ENCODE results near the gene MINDY4.

MINDY4 gene

DNA sequence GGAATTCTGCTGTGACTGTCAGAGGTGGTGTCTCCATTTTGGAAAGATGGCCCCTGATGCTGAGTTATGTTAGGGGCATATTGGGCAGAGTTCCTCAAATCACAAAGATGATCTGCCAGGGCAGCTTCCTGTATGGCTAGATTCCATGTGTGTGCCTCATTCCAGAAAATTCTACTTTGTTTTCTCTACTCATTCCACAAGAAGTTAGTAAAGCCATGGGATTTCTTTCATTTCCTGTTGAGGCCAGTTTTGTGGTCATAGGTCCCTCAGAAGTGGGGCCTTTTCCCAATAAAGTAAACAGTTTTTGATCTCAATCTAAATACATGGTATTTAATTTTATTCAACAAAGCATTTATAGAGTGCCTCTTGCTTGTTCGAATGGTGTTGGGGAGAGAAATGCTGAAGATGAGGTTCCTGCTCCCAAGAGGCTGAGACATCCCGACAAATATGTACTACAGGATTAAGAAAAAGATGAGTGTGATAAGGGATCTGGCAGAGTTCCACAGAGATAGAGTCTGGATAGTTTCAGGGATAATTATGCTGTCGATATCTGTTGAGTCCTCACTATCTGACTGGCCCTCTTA, 33.0 kb downstream of the MINDY4 start:
- TF ChIP-seq RAD21 (IDR thresholded peaks at IDR 0.05; ENCODE audit: low read depth), result no peak
- TF ChIP-seq CREB1 (IDR thresholded peaks at IDR 0.05; ENCODE audit: low read depth), result no peak
- no peak for TF ChIP-seq CEBPB (IDR thresholded peaks at IDR 0.05)
- no peak for TF ChIP-seq EP300 (IDR thresholded peaks at IDR 0.05; ENCODE audit: borderline replicate concordance)

DNA sequence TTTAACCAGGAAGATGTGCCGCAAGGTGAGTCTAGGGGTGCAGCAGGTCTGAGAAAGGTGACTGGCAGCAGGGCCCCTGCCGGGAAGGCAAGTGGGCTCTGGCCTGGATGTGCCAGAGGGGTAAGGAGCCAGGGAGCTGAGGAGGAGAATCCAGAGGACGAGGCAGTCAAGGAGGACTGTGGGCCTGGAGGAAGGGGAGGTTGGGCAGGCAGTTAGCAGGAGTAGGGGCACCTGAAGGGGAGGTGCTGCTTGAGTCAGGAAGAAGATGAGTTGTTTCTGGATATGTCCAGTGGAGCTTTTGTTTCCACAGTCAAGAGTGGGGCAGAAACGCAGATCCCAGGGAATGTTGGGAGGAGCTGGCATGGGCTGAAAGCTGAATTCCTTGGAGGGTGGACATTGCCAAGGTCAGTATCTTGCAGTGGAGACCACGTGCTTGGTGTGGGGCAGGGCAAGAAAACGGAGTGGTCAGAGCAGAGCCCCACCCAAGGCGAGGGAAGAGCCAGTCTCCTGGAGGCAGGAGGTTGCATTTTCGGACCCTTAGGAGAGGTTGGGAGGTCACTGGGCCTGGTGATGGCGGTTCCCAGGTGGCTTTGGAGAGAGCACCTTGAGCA, 34.0 kb downstream of the MINDY4 start:
- TF ChIP-seq EP300 (IDR thresholded peaks at IDR 0.05; ENCODE audit: borderline replicate concordance) (no peak), RAD21 (IDR thresholded peaks at IDR 0.05; ENCODE audit: low read depth) (no peak), NFIC (IDR thresholded peaks at IDR 0.05) (no peak), EGR1 (IDR thresholded peaks at IDR 0.05) (no peak), ZBTB7A (IDR thresholded peaks at IDR 0.05; ENCODE audit: low read depth) (no peak), TCF12 (IDR thresholded peaks at IDR 0.05; ENCODE audit: low read depth) (no peak), CEBPB (IDR thresholded peaks at IDR 0.05) (no peak), TAF1 (IDR thresholded peaks at IDR 0.05; ENCODE audit: low read depth) (no peak)
- TF ChIP-seq, protein P1, sequence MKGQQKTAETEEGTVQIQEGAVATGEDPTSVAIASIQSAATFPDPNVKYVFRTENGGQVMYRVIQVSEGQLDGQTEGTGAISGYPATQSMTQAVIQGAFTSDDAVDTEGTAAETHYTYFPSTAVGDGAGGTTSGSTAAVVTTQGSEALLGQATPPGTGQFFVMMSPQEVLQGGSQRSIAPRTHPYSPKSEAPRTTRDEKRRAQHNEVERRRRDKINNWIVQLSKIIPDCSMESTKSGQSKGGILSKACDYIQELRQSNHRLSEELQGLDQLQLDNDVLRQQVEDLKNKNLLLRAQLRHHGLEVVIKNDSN (IDR thresholded peaks at IDR 0.05), result no peak

DNA sequence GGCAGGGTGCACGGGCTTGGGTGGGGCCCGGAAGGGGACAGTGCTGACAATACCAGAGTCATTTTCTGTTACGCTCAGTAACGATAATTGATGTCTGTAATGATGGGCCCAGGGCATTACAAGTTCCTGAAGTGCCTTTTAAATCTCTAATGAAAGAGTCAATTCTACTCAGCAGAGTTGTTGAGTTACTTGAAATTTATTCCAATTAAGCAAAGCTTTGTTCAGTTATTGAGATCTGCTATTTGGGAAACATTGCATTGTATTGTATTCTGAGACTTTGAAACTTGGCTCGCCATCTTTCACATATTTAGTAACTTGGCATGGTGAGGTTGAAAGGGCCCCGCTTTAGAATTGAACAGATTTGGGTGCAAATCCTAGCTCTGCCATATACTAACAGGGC, 34.7 kb downstream of the MINDY4 start:
- TF ChIP-seq CEBPB (IDR thresholded peaks at IDR 0.05) (no peak), YY1 (IDR thresholded peaks at IDR 0.05; ENCODE audit: low read depth) (no peak), TAF1 (IDR thresholded peaks at IDR 0.05; ENCODE audit: low read depth) (no peak), EP300 (IDR thresholded peaks at IDR 0.05; ENCODE audit: borderline replicate concordance) (no peak), TCF12 (IDR thresholded peaks at IDR 0.05; ENCODE audit: low read depth) (no peak), NFIC (IDR thresholded peaks at IDR 0.05) (no peak), TEAD4 (IDR thresholded peaks at IDR 0.05) (no peak), ZBTB7A (IDR thresholded peaks at IDR 0.05; ENCODE audit: low read depth) (no peak), FOXM1 (IDR thresholded peaks at IDR 0.05; ENCODE audit: borderline replicate concordance, low read depth) (no peak), CREB1 (IDR thresholded peaks at IDR 0.05; ENCODE audit: low read depth) (no peak), REST (IDR thresholded peaks at IDR 0.05; ENCODE audit: low read depth) (no peak), MAX (IDR thresholded peaks at IDR 0.05) (no peak), EGR1 (IDR thresholded peaks at IDR 0.05) (no peak), RAD21 (IDR thresholded peaks at IDR 0.05; ENCODE audit: low read depth) (no peak)
- TF ChIP-seq, protein P1 (IDR thresholded peaks at IDR 0.05), result no peak

- no peak for TF ChIP-seq MAX (IDR thresholded peaks at IDR 0.05)
- TF ChIP-seq CREB1 (IDR thresholded peaks at IDR 0.05; ENCODE audit: low read depth), result no peak
- TF ChIP-seq ZBTB7A (IDR thresholded peaks at IDR 0.05; ENCODE audit: low read depth), result no peak
- TF ChIP-seq TEAD4 (IDR thresholded peaks at IDR 0.05), result no peak
- no peak for TF ChIP-seq FOXM1 (IDR thresholded peaks at IDR 0.05; ENCODE audit: borderline replicate concordance, low read depth)
- no peak for TF ChIP-seq YY1 (IDR thresholded peaks at IDR 0.05; ENCODE audit: low read depth)
Measured at GRCh38 chr7:30810986-30811385, 39.8 kb downstream of the MINDY4 start.

DNA sequence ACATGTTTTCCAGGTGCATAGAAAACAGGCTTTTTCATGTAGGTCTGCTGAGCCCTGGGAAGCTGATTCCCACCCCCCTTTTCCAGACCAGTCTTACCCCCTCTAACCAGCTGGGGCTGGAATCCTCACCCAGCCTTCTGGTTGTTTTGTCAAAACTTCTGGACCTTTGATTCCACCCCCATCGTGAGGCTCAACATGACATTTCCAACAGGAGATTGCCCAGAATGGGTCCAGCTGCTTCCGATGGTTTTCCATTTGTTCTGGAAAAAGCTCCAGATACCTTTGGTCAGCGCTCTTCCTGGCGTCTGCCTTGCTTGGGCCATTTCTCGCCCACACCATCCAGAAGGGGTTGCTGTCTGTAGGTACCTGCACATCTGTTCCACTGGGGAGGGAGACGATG, 41.5 kb downstream of the MINDY4 start:
- TF ChIP-seq RAD21 (IDR thresholded peaks at IDR 0.05; ENCODE audit: low read depth) (no peak), ZBTB7A (IDR thresholded peaks at IDR 0.05; ENCODE audit: low read depth) (no peak), CEBPB (IDR thresholded peaks at IDR 0.05) (no peak), TEAD4 (IDR thresholded peaks at IDR 0.05) (no peak)

DNA sequence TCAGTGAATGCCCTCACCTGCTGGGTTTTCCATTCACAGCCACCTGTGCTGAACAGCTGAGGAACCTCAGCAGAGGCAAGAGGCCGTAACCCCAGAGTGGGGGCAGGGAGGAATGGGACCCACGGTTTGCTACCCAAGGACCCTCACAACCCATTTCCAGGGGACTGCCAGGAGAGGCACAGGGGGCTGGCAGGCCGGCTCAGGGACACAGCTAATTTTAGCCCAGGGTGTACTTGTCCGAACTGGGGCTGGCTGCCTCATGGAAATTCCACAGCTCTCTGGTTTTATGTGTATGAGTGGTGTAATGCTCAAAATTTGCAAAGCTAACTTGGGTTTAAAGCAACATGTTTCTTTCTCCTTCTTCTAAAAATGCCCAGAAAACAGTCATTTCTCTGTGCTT, 42.2 kb downstream of the MINDY4 start:
- TF ChIP-seq REST (IDR thresholded peaks at IDR 0.05; ENCODE audit: low read depth), result no peak
- no peak for TF ChIP-seq TEAD4 (IDR thresholded peaks at IDR 0.05)
- TF ChIP-seq FOXM1 (IDR thresholded peaks at IDR 0.05; ENCODE audit: borderline replicate concordance, low read depth), result no peak
- no peak for TF ChIP-seq TCF12 (IDR thresholded peaks at IDR 0.05; ENCODE audit: low read depth)
- TF ChIP-seq CREB1 (IDR thresholded peaks at IDR 0.05; ENCODE audit: low read depth), result no peak
- no peak for TF ChIP-seq EGR1 (IDR thresholded peaks at IDR 0.05)
- TF ChIP-seq, protein P1 (IDR thresholded peaks at IDR 0.05), result no peak
- no peak for TF ChIP-seq EP300 (IDR thresholded peaks at IDR 0.05; ENCODE audit: borderline replicate concordance)
- no peak for TF ChIP-seq RAD21 (IDR thresholded peaks at IDR 0.05; ENCODE audit: low read depth)
- TF ChIP-seq YY1 (IDR thresholded peaks at IDR 0.05; ENCODE audit: low read depth), result no peak
- TF ChIP-seq TAF1 (IDR thresholded peaks at IDR 0.05; ENCODE audit: low read depth), result no peak
- no peak for TF ChIP-seq ZBTB7A (IDR thresholded peaks at IDR 0.05; ENCODE audit: low read depth)
- TF ChIP-seq NFIC (IDR thresholded peaks at IDR 0.05), result no peak
- no peak for TF ChIP-seq CEBPB (IDR thresholded peaks at IDR 0.05)
- TF ChIP-seq MAX (IDR thresholded peaks at IDR 0.05), result no peak
